Esophagus (tissue), 2 donors: ENCODE results near the gene PIM3. TPM values are rescaled to one million over a fixed set of nuclear protein-coding genes. Genes with fewer than 3 reads are reported as not detected.

Experiments used
- H3K27ac ChIP-seq, 2 donors: one replicate each; pipeline ENCODE4 v1.5.1; 2013; ENCODE audit warnings: low read depth in 2 of 2, mild to moderate bottlenecking in 2 of 2, inconsistent platforms in 1 of 2, low read length in 1 of 2, moderate library complexity in 1 of 2
- H3K27me3 ChIP-seq, 2 donors: one replicate each; pipeline ENCODE4 v1.6.1; 2013; ENCODE audit warnings: low read length in 2 of 2, control low read depth in 1 of 2, mild to moderate bottlenecking in 1 of 2; ENCODE audit not compliant: insufficient read depth in 2 of 2, control insufficient read depth in 1 of 2
- H3K36me3 ChIP-seq, 2 donors: one replicate each; pipeline ENCODE4 v1.6.1; 2013; ENCODE audit warnings: low read length in 1 of 2; ENCODE audit not compliant: control insufficient read depth in 2 of 2, insufficient read depth in 2 of 2
- H3K4me1 ChIP-seq, 2 donors: one replicate each; pipeline ENCODE4 v1.6.1; 2013; ENCODE audit warnings: low read length in 1 of 2; ENCODE audit not compliant: control insufficient read depth in 2 of 2, insufficient read depth in 2 of 2
- H3K4me3 ChIP-seq, 2 donors: one replicate each; pipeline ENCODE4 v1.5.1; 2013; ENCODE audit warnings: low read length in 2 of 2, mild to moderate bottlenecking in 2 of 2, low read depth in 1 of 2, moderate library complexity in 1 of 2
- H3K9me3 ChIP-seq, 2 donors: one replicate each; pipeline ENCODE4 v1.6.1; 2013; ENCODE audit warnings: mild to moderate bottlenecking in 2 of 2, low read depth in 1 of 2, low read length in 1 of 2, moderate library complexity in 1 of 2; ENCODE audit not compliant: control insufficient read depth in 2 of 2, insufficient read depth in 1 of 2
- WGBS, 2 donors: extraction: QIAGEN DNeasy Blood & Tissue Kit; methylation state at CpG; one replicate each; pipeline ENCODE4 v1.1.7; 2013; 5-methylcytosine and 5-hydroxymethylcytosine counted together
- polyA plus RNA-seq, 2 donors: library from polyadenylated mRNA; stranded (reverse); fragments of 200-250 nt; gene quantifications; one replicate each; pipeline ENCODE4 v1.2.3, GENCODE V29; 2013
- donor health status: healthy with polysubstance abuse.
- donor health status: Bipolar disorder and iron deficiency.

Gene PIM3
- polyA plus RNA-seq, 2 donors, result 33.8 to 43.4 TPM

DNA sequence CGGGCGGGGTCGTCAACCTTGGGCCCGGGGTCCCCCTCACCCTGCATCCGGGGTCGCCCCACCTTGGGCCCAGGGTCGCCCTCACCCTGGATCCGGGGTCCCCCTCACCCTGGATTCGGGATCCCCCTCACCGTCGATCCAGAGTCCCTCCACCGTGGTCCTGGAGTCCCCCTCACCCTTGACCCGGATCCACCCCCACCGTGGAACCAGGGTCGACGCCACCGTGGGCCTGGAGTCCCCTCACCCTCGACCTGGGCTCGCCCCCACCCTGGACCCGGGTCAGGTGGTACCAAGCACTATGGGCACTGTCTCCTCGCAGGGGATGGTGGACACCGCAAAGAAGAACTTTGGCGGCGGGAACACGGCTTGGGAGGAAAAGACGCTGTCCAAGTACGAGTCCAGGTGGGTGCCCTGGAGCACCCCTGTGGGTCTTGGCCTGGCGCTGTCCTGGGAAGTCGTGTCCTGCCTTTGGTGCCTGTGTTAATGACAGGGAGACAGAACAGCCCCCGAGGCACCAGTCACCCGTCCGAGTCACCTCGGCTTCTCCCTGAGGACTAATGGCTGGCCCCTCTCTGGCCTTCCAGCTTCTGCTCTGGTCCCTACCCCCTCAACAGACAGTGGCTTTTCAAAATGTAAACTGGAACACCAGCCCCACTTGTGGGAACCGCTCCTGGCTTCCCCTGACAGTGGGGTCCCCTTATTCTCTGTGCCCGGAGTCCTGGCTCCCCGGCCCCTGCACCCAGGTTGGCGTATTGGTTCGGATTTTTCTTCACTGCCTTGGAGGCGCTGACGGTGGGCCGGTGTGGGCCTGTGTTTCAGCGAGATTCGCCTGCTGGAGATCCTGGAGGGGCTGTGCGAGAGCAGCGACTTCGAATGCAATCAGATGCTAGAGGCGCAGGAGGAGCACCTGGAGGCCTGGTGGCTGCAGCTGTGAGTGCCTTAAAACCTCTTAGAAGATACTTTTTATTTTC lies 41.4 kb upstream of the PIM3 start:
- Histone ChIP-seq H3K4me1 (peaks cover 5 to 12% of the 10 kb centered on the region in 2 donors), H3K9me3 (peaks cover 0 to 4% of the 10 kb centered on the region in 2 donors), H3K27me3 (no peaks in the 10 kb centered on the region), H3K27ac (peak overlapping the region in 1 of 2 donors; percentile 62), H3K36me3 (peaks cover 0 to 11% of the 10 kb centered on the region in 2 donors), H3K4me3 (peak overlapping the region; percentile 55 to 68)
- WGBS, 2 donors, result 39 to 45% methylated on average over 40 to 47 of the region's 47 CpGs

DNA sequence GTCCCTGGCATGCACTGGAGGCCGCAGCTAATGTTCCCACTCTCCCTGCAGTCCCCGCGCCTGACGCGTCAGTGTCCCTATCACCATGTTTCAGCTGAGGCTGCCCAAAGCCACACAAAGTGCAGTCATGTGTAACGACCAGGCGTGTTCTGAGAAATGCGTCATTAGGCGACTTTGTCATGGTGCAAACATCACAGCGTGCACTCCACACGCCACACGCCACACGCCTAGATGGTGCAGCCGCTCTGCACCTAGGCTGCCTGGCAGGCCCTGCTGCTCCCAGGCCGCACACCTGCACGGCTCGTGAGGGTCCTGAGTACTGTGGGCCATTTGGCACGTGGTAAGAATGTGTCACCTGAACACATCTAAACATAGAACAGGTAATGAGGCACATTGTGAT lies 39.7 kb upstream of the PIM3 start:
- Histone ChIP-seq H3K4me1 (peaks cover 5 to 12% of the 10 kb centered on the region in 2 donors), H3K27me3 (no peaks in the 10 kb centered on the region), H3K4me3 (no peak overlapping the region), H3K36me3 (peaks cover 0 to 17% of the 10 kb centered on the region in 2 donors), H3K9me3 (peaks cover 0 to 4% of the 10 kb centered on the region in 2 donors), H3K27ac (no peak overlapping the region)
- WGBS, 2 donors, result 94 to 96% methylated on average over 18 of the region's 18 CpGs

DNA sequence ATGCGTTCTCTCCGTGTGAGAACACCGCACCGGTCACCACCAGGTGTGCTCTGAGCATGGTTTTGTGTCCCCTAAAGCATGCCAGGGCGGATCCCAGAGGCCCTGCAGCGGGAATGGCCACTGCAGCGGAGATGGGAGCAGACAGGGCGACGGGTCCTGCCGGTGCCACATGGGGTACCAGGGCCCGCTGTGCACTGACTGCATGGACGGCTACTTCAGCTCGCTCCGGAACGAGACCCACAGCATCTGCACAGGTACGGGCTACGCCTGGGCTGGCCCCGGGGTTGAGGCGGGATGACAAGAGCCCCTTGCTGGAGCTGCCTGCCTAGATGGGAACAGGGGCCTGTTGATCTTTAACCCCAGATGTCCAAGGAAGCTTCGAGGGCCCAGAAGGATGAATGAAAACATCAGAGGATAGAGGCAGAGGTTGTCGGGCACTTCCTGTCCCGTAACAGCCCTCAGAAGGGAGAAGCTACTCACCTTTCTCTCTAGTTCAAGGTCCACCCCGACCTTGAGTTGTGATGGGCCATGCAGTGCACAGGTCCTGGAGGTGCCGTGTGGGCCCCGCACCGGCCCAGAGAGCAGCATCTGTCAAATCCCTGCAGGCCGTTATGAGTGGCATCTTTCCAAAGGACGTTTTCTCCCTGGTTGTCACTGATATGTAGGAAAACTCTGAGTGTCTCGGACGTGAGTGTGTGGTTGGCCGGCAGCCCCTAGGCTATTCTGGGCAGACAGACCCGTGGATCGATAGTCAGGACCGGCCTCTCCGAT lies 38.9 kb upstream of the PIM3 start:
- WGBS, 2 donors, result 90 to 92% methylated on average over 35 of the region's 35 CpGs
- H3K36me3 ChIP-seq, result peaks cover 0 to 18% of the 10 kb centered on the region in 2 donors
- no peak overlapping the region for H3K27ac ChIP-seq
- H3K4me3 ChIP-seq, result no peak overlapping the region
- no peaks in the 10 kb centered on the region for H3K27me3 ChIP-seq
- H3K9me3 ChIP-seq, result peaks cover 0 to 2% of the 10 kb centered on the region in 2 donors
- H3K4me1 ChIP-seq, result peaks cover 3 to 11% of the 10 kb centered on the region in 2 donors

DNA sequence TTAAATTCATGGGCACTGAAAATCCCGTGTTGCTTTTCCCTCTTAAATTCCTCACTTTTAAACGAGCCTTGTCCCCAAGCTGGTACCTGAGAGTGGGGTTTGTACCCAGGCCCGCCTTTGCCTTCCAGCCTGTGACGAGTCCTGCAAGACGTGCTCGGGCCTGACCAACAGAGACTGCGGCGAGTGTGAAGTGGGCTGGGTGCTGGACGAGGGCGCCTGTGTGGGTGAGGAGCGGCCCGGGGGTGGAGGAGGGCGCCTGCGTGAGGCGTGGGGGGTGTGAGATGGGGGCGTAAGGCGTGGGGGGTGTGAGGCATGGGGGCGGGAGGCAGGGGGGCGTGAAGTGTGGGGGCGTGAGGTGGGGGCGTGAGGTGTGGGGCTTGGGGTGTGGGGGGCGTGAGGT lies 38.1 kb upstream of the PIM3 start:
- Histone ChIP-seq H3K9me3 (no peaks in the 10 kb centered on the region), H3K36me3 (peaks cover 0 to 19% of the 10 kb centered on the region in 2 donors), H3K4me1 (peaks cover 0 to 5% of the 10 kb centered on the region in 2 donors), H3K27ac (no peak overlapping the region), H3K27me3 (no peaks in the 10 kb centered on the region), H3K4me3 (no peak overlapping the region)
- WGBS, 2 donors, result 73 to 87% methylated on average over 21 to 22 of the region's 22 CpGs

DNA sequence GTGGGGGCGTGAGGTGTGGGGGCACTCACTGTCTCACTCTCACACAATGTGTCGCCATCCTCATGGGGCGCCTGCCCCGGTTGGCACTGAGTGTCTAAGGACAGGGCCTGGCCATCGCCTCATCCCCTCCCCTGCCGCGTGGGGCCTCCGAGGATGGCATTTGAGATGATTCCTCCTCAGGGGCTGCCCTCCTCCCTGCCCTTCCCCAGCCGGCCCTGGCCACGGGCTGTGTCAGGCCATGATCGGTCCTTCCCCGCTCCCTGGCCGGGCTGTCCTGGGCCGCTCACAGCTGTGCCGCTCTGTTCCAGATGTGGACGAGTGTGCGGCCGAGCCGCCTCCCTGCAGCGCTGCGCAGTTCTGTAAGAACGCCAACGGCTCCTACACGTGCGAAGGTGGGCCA lies 37.6 kb upstream of the PIM3 start:
- H3K9me3 ChIP-seq, result no peaks in the 10 kb centered on the region
- no peak overlapping the region for H3K4me3 ChIP-seq
- no peaks in the 10 kb centered on the region for H3K27me3 ChIP-seq
- peaks cover 0 to 5% of the 10 kb centered on the region in 2 donors for H3K4me1 ChIP-seq
- 81 to 92% methylated on average over 25 of the region's 25 CpGs for WGBS, 2 donors
- H3K36me3 ChIP-seq, result peaks cover 0 to 24% of the 10 kb centered on the region in 2 donors
- no peak overlapping the region for H3K27ac ChIP-seq

DNA sequence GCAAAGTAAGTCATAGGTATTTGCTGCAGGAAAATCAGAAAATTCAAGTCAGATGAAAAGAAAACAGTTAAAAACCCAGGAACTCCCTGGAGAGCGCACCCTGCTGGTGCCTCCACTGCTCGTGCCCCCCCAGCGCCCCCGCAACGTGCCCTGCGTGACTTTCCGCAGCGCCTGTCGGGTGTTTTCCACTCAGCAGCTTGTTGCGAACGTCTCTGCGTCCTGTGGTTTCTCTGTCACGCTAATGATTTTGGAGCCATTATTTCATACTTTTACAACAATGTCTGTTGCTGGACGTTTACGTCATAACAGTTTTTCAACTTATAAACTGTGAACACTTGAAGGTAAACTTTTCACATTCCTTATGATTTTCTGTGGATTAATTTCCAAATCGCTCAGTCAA lies 37.1 kb upstream of the PIM3 start:
- peaks cover 0 to 25% of the 10 kb centered on the region in 2 donors for H3K36me3 ChIP-seq
- whole genome bisulfite sequencing, 2 donors, result 58 to 68% methylated on average over 16 of the region's 16 CpGs
- no peak overlapping the region for H3K27ac ChIP-seq

DNA sequence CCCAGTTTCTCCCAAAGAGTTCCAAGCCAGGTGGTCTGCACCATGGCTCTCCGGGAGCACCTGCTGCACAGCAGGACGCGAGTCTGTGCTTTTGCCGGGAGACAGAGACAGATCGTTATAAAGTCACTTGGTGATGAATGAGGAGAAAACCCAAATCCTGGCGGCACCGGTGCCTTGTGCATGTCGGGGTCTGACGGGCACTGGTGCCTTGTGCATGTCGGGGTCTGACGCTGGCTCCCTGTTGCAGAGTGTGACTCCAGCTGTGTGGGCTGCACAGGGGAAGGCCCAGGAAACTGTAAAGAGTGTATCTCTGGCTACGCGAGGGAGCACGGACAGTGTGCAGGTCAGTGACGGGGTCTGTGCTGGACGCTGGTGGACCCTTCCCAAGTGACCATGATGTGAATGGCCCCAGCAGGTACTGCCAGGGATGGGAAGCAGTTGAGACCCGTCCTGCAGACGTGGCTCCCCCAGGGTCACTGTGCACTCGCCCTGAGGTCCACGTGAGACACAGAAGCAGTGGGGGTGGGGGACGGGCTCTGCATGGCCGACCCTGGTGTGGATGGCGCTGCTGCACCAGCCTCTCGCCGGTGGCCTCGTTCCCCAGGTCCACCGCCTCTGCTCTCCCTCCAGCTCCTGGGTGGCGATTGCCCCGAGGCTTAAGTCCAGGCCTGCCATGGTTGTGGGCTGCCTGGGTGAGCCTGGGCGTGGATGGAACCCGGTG lies 36.3 kb upstream of the PIM3 start:
- Histone ChIP-seq H3K9me3 (no peaks in the 10 kb centered on the region), H3K36me3 (peaks cover 0 to 25% of the 10 kb centered on the region in 2 donors)
- WGBS, 2 donors, result 94 to 96% methylated on average over 30 to 31 of the region's 31 CpGs

More for the DNA sequence above, 37.1 kb upstream of the PIM3 start:
- H3K9me3 ChIP-seq, result no peaks in the 10 kb centered on the region
- no peak overlapping the region for H3K4me3 ChIP-seq
- H3K4me1 ChIP-seq, result peaks cover 0 to 5% of the 10 kb centered on the region in 2 donors
- no peaks in the 10 kb centered on the region for H3K27me3 ChIP-seq

DNA sequence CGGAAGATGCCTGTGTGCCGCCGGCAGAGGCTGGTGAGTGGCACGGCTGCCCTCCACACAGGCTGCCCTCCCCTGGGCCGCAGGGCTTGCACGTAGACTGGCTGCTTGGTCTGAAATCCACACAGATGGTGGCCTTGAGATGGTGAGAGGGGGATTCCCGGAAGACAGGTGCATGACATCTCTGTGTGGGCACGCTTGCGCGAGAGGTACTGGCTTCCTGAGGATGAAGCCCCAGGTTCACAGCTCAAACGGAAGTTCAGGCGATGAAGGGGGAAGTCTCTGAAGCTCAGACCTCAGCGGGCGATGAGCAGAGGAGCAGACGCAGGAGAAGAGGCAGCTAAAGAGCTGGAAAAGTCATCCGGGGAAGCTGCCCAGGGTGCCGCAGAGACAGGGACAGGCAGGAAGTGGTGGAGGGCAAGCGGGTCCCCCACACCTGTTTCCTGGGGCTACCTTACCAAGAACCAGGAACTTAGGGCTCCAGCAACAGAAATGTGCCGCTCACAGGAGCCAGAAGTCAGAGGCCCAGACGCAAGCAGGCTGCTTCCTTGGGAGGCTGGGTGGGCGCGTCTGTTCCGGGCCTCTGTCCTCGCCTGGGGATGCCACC lies 34.9 kb upstream of the PIM3 start:
- Histone ChIP-seq H3K4me3 (no peak overlapping the region), H3K27ac (no peak overlapping the region), H3K27me3 (no peaks in the 10 kb centered on the region), H3K36me3 (peaks cover 0 to 22% of the 10 kb centered on the region in 2 donors), H3K9me3 (no peaks in the 10 kb centered on the region), H3K4me1 (peaks cover 0 to 6% of the 10 kb centered on the region in 2 donors)
- 74 to 83% methylated on average over 24 of the region's 24 CpGs for WGBS, 2 donors

More for the DNA sequence above, 36.3 kb upstream of the PIM3 start:
- Histone ChIP-seq H3K27me3 (no peaks in the 10 kb centered on the region), H3K27ac (no peak overlapping the region), H3K4me3 (no peak overlapping the region), H3K4me1 (peaks cover 0 to 2% of the 10 kb centered on the region in 2 donors)
